RWPE1 (cell line): ENCODE measurements around the gene GNA15.

Experiments used
- CTCF ChIA-PET: fragments of 350-600 bp; sonication (Branson Sonifier 250); formaldehyde crosslinking; extraction: SDS; loops from one replicate; lab custom pipeline; 2021; lab: Yijun Ruan, JAX
- POLR2A ChIA-PET: fragments of 400-600 bp; formaldehyde crosslinking; extraction: SDS; loops from one replicate; lab custom pipeline; 2020; ENCODE audit warnings: antibody characterized with exemption; ENCODE audit not compliant: low non-redundant PET; lab: Yijun Ruan, JAX
- DNase-seq: peaks from one replicate; pipeline ENCODE4 v3.0.0; 2012; ENCODE audit warnings: low spot score
- H3K27ac ChIP-seq: fragments of 450-650 bp; 2 replicates; pipeline ENCODE4 v1.5.1; 2017
- CTCF ChIP-seq: fragments of 450-650 bp; conservative IDR thresholded peaks from 2 replicates; pipeline ENCODE4 v1.5.1; 2017; ENCODE audit warnings: low read depth, mild to moderate bottlenecking

GNA15 gene

DNA sequence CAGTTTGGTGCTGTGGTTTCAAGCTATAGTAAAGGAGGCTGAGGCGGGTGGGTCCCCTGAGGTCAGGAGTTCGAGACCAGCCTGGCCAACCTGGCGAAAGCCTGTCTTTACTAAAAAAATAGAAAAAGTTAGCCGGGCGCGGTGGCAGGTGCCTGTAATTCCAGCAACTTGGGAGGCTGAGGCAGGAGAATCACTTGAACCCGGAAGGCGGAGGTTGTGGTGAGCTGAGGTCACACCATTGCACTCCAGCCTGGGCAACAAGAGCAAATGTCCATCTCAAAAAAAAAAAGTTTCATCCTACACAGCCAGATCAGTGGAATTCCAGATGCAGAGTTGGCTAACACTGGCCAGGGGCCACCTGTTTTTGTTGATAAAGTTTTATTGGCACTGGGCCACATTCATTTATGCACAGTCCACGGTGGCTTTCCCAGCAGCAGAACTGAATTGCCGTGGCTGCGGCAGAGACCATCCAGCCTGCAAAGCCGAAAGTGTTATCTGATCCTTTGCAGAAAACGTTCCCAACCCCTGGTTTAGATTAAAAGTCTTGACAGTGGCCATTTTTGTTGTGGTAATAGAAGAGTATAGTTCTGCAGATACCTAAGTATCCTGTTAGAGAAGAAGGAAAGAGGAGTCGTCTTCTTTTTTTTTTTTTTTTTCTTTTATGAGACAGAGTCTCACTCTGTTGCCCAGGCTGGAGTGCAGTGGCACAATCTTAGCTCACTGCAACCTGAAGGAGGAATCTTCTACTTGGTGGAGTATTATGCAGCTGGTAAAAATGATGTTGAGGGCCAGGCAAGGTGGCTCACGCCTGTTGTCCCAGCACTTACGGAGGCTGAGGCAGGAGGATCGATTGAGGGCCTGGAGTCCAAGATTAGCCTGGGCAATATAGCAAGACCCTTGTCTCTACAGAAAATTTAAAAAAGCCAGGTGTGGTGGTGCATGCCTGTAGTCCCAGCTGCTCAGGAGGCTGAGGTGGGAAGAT is 58.6 kb downstream of the GNA15 start:
- ChIA-PET CTCF (interaction anchor here (0.6 to 0.9 kb wide), 2 partner anchors 54 to 86 kb away, joined by 3 read pairs; no protein-coding TSS in a partner anchor), POLR2A (no interaction called here)
- DNase-seq: no peak
- no peak for TF ChIP-seq CTCF
- H3K27ac ChIP-seq: peak overlapping the region; percentile 23

DNA sequence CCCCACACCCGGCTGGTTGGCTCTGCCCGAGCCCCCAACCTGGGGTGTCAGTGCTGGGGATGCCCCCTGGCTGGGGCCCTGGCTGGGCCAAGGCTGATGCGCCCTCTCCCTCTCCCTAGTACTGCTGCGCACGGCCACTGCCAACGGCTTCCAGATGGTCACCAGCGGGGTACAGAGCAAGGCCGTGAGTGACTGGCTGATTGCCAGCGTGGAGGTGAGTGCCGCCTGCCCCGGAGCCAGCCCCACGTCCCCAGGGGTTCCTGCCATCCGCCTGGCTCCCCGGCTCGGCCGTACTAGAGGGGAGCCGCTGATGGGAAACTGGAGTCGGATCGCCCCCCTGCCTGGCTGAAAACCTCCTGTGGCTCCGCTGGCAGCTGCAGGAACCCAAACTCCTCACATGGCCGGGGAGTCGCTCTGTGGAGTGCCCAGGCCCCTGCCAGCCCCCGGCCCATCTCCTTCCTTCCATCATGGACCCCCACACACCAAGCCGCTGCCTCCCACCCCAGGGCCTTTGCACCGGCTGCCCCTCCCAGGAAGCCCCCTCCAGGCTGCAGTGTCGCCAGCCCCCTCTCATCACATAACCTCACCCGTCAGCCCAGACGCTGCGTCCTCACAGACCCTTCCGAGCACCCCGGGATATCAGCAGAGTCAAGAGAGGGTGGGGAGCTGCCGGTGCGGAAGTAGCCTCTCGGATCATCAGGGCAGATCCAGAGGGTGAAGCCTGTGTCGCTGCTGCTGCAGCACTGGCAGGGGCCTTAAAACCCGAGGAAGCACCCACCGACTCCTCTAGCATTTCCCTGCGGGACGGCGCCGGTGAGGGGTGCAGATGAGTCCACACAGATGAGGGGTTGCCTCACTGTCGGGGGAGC is 60.5 kb downstream of the GNA15 start:
- no peak for TF ChIP-seq CTCF
- H3K27ac ChIP-seq: peak overlapping the region; percentile 41; the same call in 1 of the 2 replicates
- POLR2A ChIA-PET: no interaction called here
- no peak for DNase-seq
- CTCF ChIA-PET: no interaction called here

- no peak for TF ChIP-seq CTCF
- ChIA-PET CTCF (no interaction called here), POLR2A (no interaction called here)
- peak overlapping the region; percentile 41 for H3K27ac ChIP-seq
- DNase-seq: no peak
Measured at GRCh38 chr19:3196933-3197205, 61.0 kb downstream of the GNA15 start.

- no peak for TF ChIP-seq CTCF
- ChIA-PET CTCF (no interaction called here), POLR2A (interaction anchor here (0.6 kb wide), 2 partner anchors 33 to 562 kb away, joined by 3 to 4 read pairs; no protein-coding TSS in a partner anchor)
- H3K27ac ChIP-seq: peak overlapping the region; percentile 9; the same call in 1 of the 2 replicates
- DNase-seq: no peak
Measured at GRCh38 chr19:3198901-3199700, 63.3 kb downstream of the GNA15 start.

DNA sequence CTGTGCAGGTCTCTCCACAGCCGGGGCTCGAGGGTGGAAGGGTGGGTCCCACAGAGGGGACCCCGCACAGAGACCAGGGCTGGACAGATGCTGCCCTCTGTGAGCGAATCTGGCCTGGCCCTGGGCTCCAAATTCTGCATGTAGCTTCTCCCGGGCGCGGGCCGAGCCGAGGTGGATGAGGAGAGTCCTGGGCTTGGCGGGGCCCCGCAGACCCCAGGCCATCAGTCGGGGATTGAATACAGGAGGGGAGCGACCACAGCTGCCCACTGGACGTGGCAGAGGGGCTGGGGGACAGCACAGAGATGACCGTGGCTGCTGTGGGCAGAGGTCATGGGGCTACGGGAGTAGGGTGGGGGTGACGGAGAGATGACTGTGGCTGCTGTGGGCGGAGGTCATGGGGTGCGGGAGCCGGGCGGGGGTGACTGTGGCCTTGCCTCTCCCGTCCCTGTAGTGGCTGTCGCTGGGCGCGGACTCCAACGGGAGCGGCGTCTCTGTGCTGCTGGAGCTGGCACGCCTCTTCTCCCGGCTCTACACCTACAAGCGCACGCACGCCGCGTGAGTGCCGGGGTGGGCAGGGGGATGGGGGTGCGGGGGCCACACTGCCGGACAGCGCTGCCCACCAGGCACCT is 65.4 kb downstream of the GNA15 start:
- POLR2A ChIA-PET: no interaction called here
- DNase-seq: no peak
- no peak overlapping the region for H3K27ac ChIP-seq
- CTCF ChIA-PET: no interaction called here
- no peak for TF ChIP-seq CTCF
